ENCODE data around the gene MAML3.

The MAML3 gene

GRCh38 chr4:140071806-140072205, 82.2 kb downstream of the MAML3 start:
- no peak for DNase-seq (ENCODE audit: low spot score)

GRCh38 chr4:140070973-140071372, 83.0 kb downstream of the MAML3 start:
- DNase-seq (ENCODE audit: low spot score): no peak

- DNase-seq (ENCODE audit: low spot score): no peak
These were observed 83.6 kb downstream of the MAML3 start for GRCh38 chr4:140070366-140070765.

GRCh38 chr4:140069066-140069465, 84.9 kb downstream of the MAML3 start:
- no peak for DNase-seq (ENCODE audit: low spot score)

- DNase-seq (ENCODE audit: low spot score): no peak
These were observed 85.7 kb downstream of the MAML3 start for GRCh38 chr4:140068271-140068670.

- no peak for DNase-seq (ENCODE audit: low spot score)
These were observed 87.7 kb downstream of the MAML3 start for GRCh38 chr4:140066031-140066930.

- no peak for DNase-seq (ENCODE audit: low spot score)
These were observed 88.6 kb downstream of the MAML3 start for GRCh38 chr4:140065393-140065792.

- DNase-seq (ENCODE audit: low spot score): no peak
These were observed 92.2 kb downstream of the MAML3 start for GRCh38 chr4:140061659-140062289.

GRCh38 chr4:140061194-140061593, 92.8 kb downstream of the MAML3 start:
- DNase-seq (ENCODE audit: low spot score): no peak

GRCh38 chr4:140059159-140059558, 94.8 kb downstream of the MAML3 start:
- DNase-seq (ENCODE audit: low spot score): no peak

- DNase-seq (ENCODE audit: low spot score): no peak
These were observed 96.3 kb downstream of the MAML3 start for GRCh38 chr4:140057701-140058100.

- no peak for DNase-seq (ENCODE audit: low spot score)
These were observed 98.0 kb downstream of the MAML3 start for GRCh38 chr4:140056015-140056414.

- DNase-seq (ENCODE audit: low spot score): no peak
These were observed 99.1 kb downstream of the MAML3 start for GRCh38 chr4:140054861-140055260.

GRCh38 chr4:140053185-140053584, 100.8 kb downstream of the MAML3 start:
- no peak for DNase-seq (ENCODE audit: low spot score)

GRCh38 chr4:140052050-140052449, 101.9 kb downstream of the MAML3 start:
- DNase-seq (ENCODE audit: low spot score): peak; percentile 40

- DNase-seq (ENCODE audit: low spot score): peak; percentile 39
These were observed 103.9 kb downstream of the MAML3 start for GRCh38 chr4:140049849-140050637.

GRCh38 chr4:140049024-140049848, 104.7 kb downstream of the MAML3 start:
- DNase-seq (ENCODE audit: low spot score): peak; percentile 42

GRCh38 chr4:140048419-140048995, 105.5 kb downstream of the MAML3 start:
- DNase-seq (ENCODE audit: low spot score): no peak

GRCh38 chr4:140047786-140048185, 106.2 kb downstream of the MAML3 start:
- DNase-seq (ENCODE audit: low spot score): no peak

GRCh38 chr4:140047017-140047640, 106.9 kb downstream of the MAML3 start:
- DNase-seq (ENCODE audit: low spot score): no peak

- DNase-seq (ENCODE audit: low spot score): no peak
These were observed 107.4 kb downstream of the MAML3 start for GRCh38 chr4:140046543-140046942.
